H1 (cell line): ENCODE data around the gene ZNF777. TPM values are rescaled to one million over a fixed set of nuclear protein-coding genes. Genes with fewer than 3 reads are reported as not detected.

ENCODE experiments used
- CTCF ChIA-PET: fragments of 300-600 bp; sonication (Branson Sonifier 250); formaldehyde crosslinking; loops from one replicate; lab custom pipeline; 2021; ENCODE audit not compliant: partially characterized antibody; lab: Charles Lee
- POLR2A ChIA-PET: fragments of 300-600 bp; sonication (Branson Sonifier 250); formaldehyde crosslinking; loops from one replicate; lab custom pipeline; 2021; ENCODE audit warnings: inconsistent platforms; ENCODE audit not compliant: partially characterized antibody; lab: Charles Lee
- DNase-seq, 2 experiments: peaks; one replicate each; pipeline versions ENCODE4 v3.0.0 to v3.0.0-alpha.2; 2010 to 2022; ENCODE audit warnings: low spot score in 2 of 2, low read depth in 1 of 2, mixed read lengths in 1 of 2
- FAIRE-seq: peaks from 2 replicates; lab custom pipeline; 2011; peaks lifted over from hg19 to GRCh38; lab: Jason Lieb, UNC
- H2AFZ ChIP-seq: 2 replicates; pipeline ENCODE4 v1.8.1; 2012; ENCODE audit warnings: low read length, inconsistent platforms
- H2AK5ac ChIP-seq: 2 replicates; pipeline ENCODE4 v1.6.1; 2013; ENCODE audit warnings: low read depth, low read length
- H2BK120ac ChIP-seq: replicated peaks from 2 replicates; pipeline ENCODE3; 2013; ENCODE audit warnings: low read depth, low read length, inconsistent platforms
- H2BK12ac ChIP-seq: 2 replicates; pipeline ENCODE4 v1.6.1; 2013; ENCODE audit warnings: low read depth, low read length
- H2BK15ac ChIP-seq: 2 replicates; pipeline ENCODE4 v1.6.1; 2013; ENCODE audit warnings: low read length
- H2BK20ac ChIP-seq: 2 replicates; pipeline ENCODE4 v1.6.1; 2013; ENCODE audit warnings: low read length
- H2BK5ac ChIP-seq: 2 replicates; pipeline ENCODE4 v1.6.1; 2013; ENCODE audit warnings: low read depth, low read length
- H3K14ac ChIP-seq: 2 replicates; pipeline ENCODE4 v1.6.1; 2013; ENCODE audit warnings: inconsistent platforms; ENCODE audit not compliant: insufficient read length
- H3K18ac ChIP-seq: 2 replicates; pipeline ENCODE4 v1.6.1; 2013; ENCODE audit warnings: low read length; ENCODE audit errors: extremely low read depth
- H3K23ac ChIP-seq: 2 replicates; pipeline ENCODE4 v1.6.1; 2013; ENCODE audit warnings: inconsistent platforms; ENCODE audit not compliant: insufficient read length
- H3K23me2 ChIP-seq: 2 replicates; pipeline ENCODE4 v1.6.1; 2013; ENCODE audit warnings: low read depth, low read length
- H3K27ac ChIP-seq: 2 replicates; pipeline ENCODE4 v1.6.1; 2011; ENCODE audit warnings: low read depth, low read length, inconsistent platforms
- H3K27me3 ChIP-seq, 4 experiments: replicated peaks in 1 of 4; 1 replicate in 1 of 4; 2 replicates in 3 of 4; pipeline versions ENCODE4 v1.6.1 to v1.8.1; 2011 to 2013; ENCODE audit warnings: low read length in 3 of 4, mild to moderate bottlenecking in 3 of 4, inconsistent platforms in 2 of 4, mixed read lengths in 2 of 4, moderate library complexity in 1 of 4; ENCODE audit not compliant: control insufficient read depth in 3 of 4, insufficient read depth in 3 of 4; ENCODE audit errors: extremely low read depth in 1 of 4
- H3K36me3 ChIP-seq, 4 experiments: 2 replicates each; pipeline versions ENCODE4 v1.6.1 to v1.8.1; 2011 to 2013; ENCODE audit warnings: mild to moderate bottlenecking in 4 of 4, low read length in 3 of 4, moderate library complexity in 2 of 4, control low read depth in 1 of 4, inconsistent platforms in 1 of 4; ENCODE audit not compliant: insufficient read depth in 4 of 4, control insufficient read depth in 2 of 4
- H3K4ac ChIP-seq: replicated peaks from 2 replicates; pipeline ENCODE3; 2013; ENCODE audit warnings: low read length, low read depth, mixed read lengths, inconsistent platforms; ENCODE audit not compliant: insufficient read length
- H3K4me1 ChIP-seq, 4 experiments: replicated peaks in 1 of 4; 1 replicate in 1 of 4; 2 replicates in 3 of 4; pipeline versions ENCODE4 v1.6.1 to v1.8.1; 2011 to 2013; ENCODE audit warnings: low read length in 3 of 4, inconsistent platforms in 2 of 4, mixed read lengths in 1 of 4; ENCODE audit not compliant: insufficient read depth in 4 of 4, control insufficient read depth in 3 of 4
- H3K4me2 ChIP-seq, 2 experiments: 2 replicates each; pipeline versions ENCODE4 v1.6.1 to v1.8.1; 2011 to 2013; ENCODE audit warnings: low read depth in 2 of 2, low read length in 2 of 2, control low read depth in 1 of 2, inconsistent platforms in 1 of 2, mild to moderate bottlenecking in 1 of 2; ENCODE audit not compliant: insufficient read depth in 1 of 2
- H3K4me3 ChIP-seq, 4 experiments: fragments of 200-600, 300-600 bp in 1 of 4; sonication (generic), shearing (Covaris generic), sonication (Bioruptor Twin) in 1 of 4; 2 replicates each; pipeline versions ENCODE4 v1.5.1 to v1.8.1; 2011 to 2016; ENCODE audit warnings: low read length in 4 of 4, low read depth in 3 of 4, control low read depth in 2 of 4, inconsistent platforms in 2 of 4, mild to moderate bottlenecking in 2 of 4, mixed read lengths in 1 of 4, moderate library complexity in 1 of 4; ENCODE audit not compliant: insufficient read depth in 2 of 4; ENCODE audit errors: extremely low read depth in 1 of 4
- H3K56ac ChIP-seq: replicated peaks from 2 replicates; pipeline ENCODE3; 2013; ENCODE audit warnings: low read depth, mild to moderate bottlenecking, mixed read lengths, low read length, inconsistent platforms; ENCODE audit not compliant: insufficient read length
- H3K79me1 ChIP-seq: 2 replicates; pipeline ENCODE4 v1.6.1; 2013; ENCODE audit warnings: low read depth, low read length, control low read depth
- H3K79me2 ChIP-seq, 2 experiments: 2 replicates each; pipeline versions ENCODE4 v1.6.1 to v1.8.1; 2012 to 2013; ENCODE audit warnings: low read length in 2 of 2, mild to moderate bottlenecking in 2 of 2, inconsistent platforms in 1 of 2; ENCODE audit not compliant: insufficient read depth in 2 of 2, control insufficient read depth in 1 of 2
- H3K9ac ChIP-seq, 4 experiments: replicated peaks in 1 of 4; 1 replicate in 1 of 4; 2 replicates in 3 of 4; pipeline versions ENCODE4 v1.6.1 to v1.8.1; 2011 to 2013; ENCODE audit warnings: low read depth in 3 of 4, low read length in 3 of 4, control low read depth in 2 of 4, mild to moderate bottlenecking in 2 of 4, moderate library complexity in 2 of 4, inconsistent platforms in 1 of 4; ENCODE audit errors: extremely low read depth in 1 of 4
- H3K9me3 ChIP-seq, 2 experiments: 2 replicates each; pipeline versions ENCODE4 v1.6.1 to v1.8.1; 2012 to 2013; ENCODE audit warnings: mild to moderate bottlenecking in 2 of 2, moderate library complexity in 2 of 2, control low read depth in 1 of 2, inconsistent platforms in 1 of 2, low read depth in 1 of 2, low read length in 1 of 2, mixed read lengths in 1 of 2; ENCODE audit not compliant: insufficient read depth in 2 of 2
- H4K20me1 ChIP-seq, 2 experiments: replicated peaks in 1 of 2; 2 replicates each; pipeline versions ENCODE3 to v1.8.1; 2011 to 2013; ENCODE audit warnings: inconsistent platforms in 2 of 2, low read length in 2 of 2, mild to moderate bottlenecking in 1 of 2; ENCODE audit not compliant: insufficient read depth in 2 of 2, control insufficient read depth in 1 of 2
- H4K5ac ChIP-seq: 2 replicates; pipeline ENCODE4 v1.6.1; 2013; ENCODE audit warnings: low read length, low read depth, mixed read lengths, inconsistent platforms; ENCODE audit not compliant: insufficient read length
- H4K8ac ChIP-seq: 2 replicates; pipeline ENCODE4 v1.8.0; 2013; ENCODE audit warnings: mild to moderate bottlenecking, moderate library complexity, low read length, inconsistent platforms; ENCODE audit not compliant: insufficient read depth; ENCODE audit errors: extremely low read depth
- H4K91ac ChIP-seq: replicated peaks from 2 replicates; pipeline ENCODE3; 2013; ENCODE audit warnings: low read length, mixed read lengths, inconsistent platforms; ENCODE audit not compliant: insufficient read length
- KDM1A ChIP-seq: fragments of 200-600, 300-600 bp; sonication (generic); IDR thresholded peaks from 2 replicates; pipeline ENCODE4 v1.7.1; 2016; ENCODE audit warnings: mild to moderate bottlenecking, low read length, borderline replicate concordance
- SUZ12 ChIP-seq: fragments of 200-600 bp; sonication (generic); IDR thresholded peaks from 2 replicates; pipeline ENCODE4 v1.6.1; 2012; ENCODE audit warnings: mild to moderate bottlenecking, inconsistent platforms, low read length, moderate library complexity, mixed read lengths
- WGBS, 2 experiments: shearing (Covaris generic) in 1 of 2; methylation state at CpG; one replicate each; pipeline versions ENCODE4 v1.1.6 to v1.1.7; 2013 to 2015; ENCODE audit warnings: low lambda C conversion rate in 2 of 2, mixed read lengths in 2 of 2, inconsistent platforms in 1 of 2, low coverage in 1 of 2, missing lambda C conversion rate in 1 of 2; ENCODE audit not compliant: insufficient replicate concordance in 2 of 2, insufficient coverage in 1 of 2, insufficient read length in 1 of 2; ENCODE audit errors: extremely low coverage in 1 of 2, missing lambda C conversion rate in 1 of 2; 5-methylcytosine and 5-hydroxymethylcytosine counted together
- polyA plus RNA-seq, 7 experiments: library from polyadenylated mRNA; depleted of rRNA in 3 of 7; stranded (reverse) in 5 of 7; unstranded in 2 of 7; fragments of >200 nt in 5 of 7; fragments of 200-250 nt in 2 of 7; gene quantifications; 1 replicate in 5 of 7; 2 replicates in 1 of 7; 4 replicates in 1 of 7; pipeline versions ENCODE4 v1.2.1 to v1.2.3, GENCODE V29; 2011 to 2013; ENCODE audit warnings: missing spikeins in 2 of 7, mixed read lengths in 2 of 7
- total RNA-seq: library from RNA; stranded (reverse); fragmentation: NEBNext Ultra II Directional; extraction: Animal tissue kit (Norgen Biotek cat#: 25700); gene quantifications from 2 replicates; pipeline ENCODE4 v1.2.1, GENCODE V29; 2021

The ZNF777 gene
- total and polyA plus RNA-seq, 2 of the 8 experiments (the other 6 are each of a cell fraction or from before 2014, with no cell fraction given): 8.0 to 10.1 TPM

DNA sequence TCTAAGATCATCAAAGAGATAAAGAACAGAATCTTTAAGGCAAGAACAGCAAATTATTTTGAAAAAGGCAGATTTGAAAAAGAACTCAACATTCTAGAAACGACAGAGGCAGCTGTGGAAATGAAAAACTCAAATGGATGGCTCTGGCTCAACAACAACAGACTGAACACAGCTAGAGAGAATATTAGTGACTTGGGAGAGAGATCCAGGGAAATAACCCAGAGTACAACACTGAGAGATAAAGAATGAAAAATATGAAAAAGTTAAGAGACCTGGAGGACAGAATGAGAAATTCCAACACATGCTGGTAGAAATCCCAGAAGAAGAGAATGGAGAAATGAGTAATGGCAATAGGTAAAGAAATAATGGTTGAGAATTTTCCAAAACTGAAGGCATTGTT lies 17.9 kb upstream of the ZNF777 start:
- Histone ChIP-seq H2BK5ac (no peak overlapping the region), H3K9me3 (peaks cover 4 to 6% of the 10 kb centered on the region in 2 experiments; a peak in 2 of 4 replicates), H4K8ac (no peak overlapping the region), H3K56ac (no peak overlapping the region), H3K4me3 (no peak overlapping the region), H2AFZ (no peak overlapping the region), H3K36me3 (peaks cover 0 to 29% (median 10%) of the 10 kb centered on the region in 4 experiments; a peak in 5 of 8 replicates), H3K4ac (no peak overlapping the region), H3K9ac (no peak overlapping the region), H3K18ac (no peak overlapping the region), H4K91ac (no peak overlapping the region), H3K79me1 (0 out of 2 replicates have a peak, but pooled peaks cover 3% of the 10 kb centered on the region), H2AK5ac (no peak overlapping the region), H3K14ac (no peak overlapping the region), H3K23ac (no peak overlapping the region), H2BK15ac (no peak overlapping the region), H3K4me2 (no peak overlapping the region; a peak in 1 of 4 replicates), H3K27ac (no peak overlapping the region), H2BK12ac (no peak overlapping the region), H2BK20ac (no peak overlapping the region), H3K4me1 (peaks cover 0 to 11% (median 8%) of the 10 kb centered on the region in 4 experiments; a peak in 6 of 7 replicates), H4K20me1 (peaks cover 0 to 2% of the 10 kb centered on the region in 2 experiments), H3K79me2 (no peaks in the 10 kb centered on the region), H2BK120ac (no peak overlapping the region), H3K23me2 (no peaks in the 10 kb centered on the region), H4K5ac (no peak overlapping the region), H3K27me3 (no peaks in the 10 kb centered on the region)
- ChIA-PET POLR2A (interaction anchor here (1.2 kb wide), 1 partner anchor 194 kb away, joined by 3 read pairs; no protein-coding TSS in a partner anchor), CTCF (interaction anchor here (2.0 kb wide), 1 partner anchor 17 kb away, joined by 8 read pairs; no protein-coding TSS in a partner anchor)
- TF ChIP-seq SUZ12 (no peak), KDM1A (peak; percentile 68)
- no peak for DNase-seq
- no peak for FAIRE-seq
- WGBS, 2 experiments: 92% methylated on average over 1 of the region's 1 CpG; no CpG with 5 or more reads in 1 of the 2 experiments
